ES-I3 (cell line): ENCODE measurements around the gene BSX.

Source experiments
- H3K36me3 ChIP-seq: 2 replicates; pipeline ENCODE4 v1.6.1; 2013; ENCODE audit warnings: mild to moderate bottlenecking, low read length, control low read depth, moderate library complexity; ENCODE audit not compliant: insufficient read depth
- H3K4me1 ChIP-seq: 2 replicates; pipeline ENCODE4 v1.6.1; 2013; ENCODE audit warnings: mild to moderate bottlenecking, control low read depth, low read length; ENCODE audit not compliant: insufficient read depth
- H3K9ac ChIP-seq: 2 replicates; pipeline ENCODE4 v1.6.1; 2013; ENCODE audit warnings: low read depth, mild to moderate bottlenecking, low read length, moderate library complexity
- H3K9me3 ChIP-seq: 2 replicates; pipeline ENCODE4 v1.6.1; 2013; ENCODE audit warnings: mild to moderate bottlenecking, low read length, moderate library complexity; ENCODE audit not compliant: control insufficient read depth, insufficient read depth

Gene BSX

GRCh38 chr11:122979103-122979814, 2.4 kb downstream of the BSX start:
- H3K9ac ChIP-seq: peak overlapping the region; percentile 45; the same call in 1 of the 2 replicates
- H3K4me1 ChIP-seq: peaks cover 4% of the 10 kb centered on the region; the same call in 1 of the 2 replicates
- no peaks in the 10 kb centered on the region for H3K9me3 ChIP-seq
- no peaks in the 10 kb centered on the region for H3K36me3 ChIP-seq

GRCh38 chr11:122978299-122978620, 3.4 kb downstream of the BSX start:
- H3K4me1 ChIP-seq: peaks cover 4% of the 10 kb centered on the region; the same call in 1 of the 2 replicates
- no peak overlapping the region for H3K9ac ChIP-seq
- H3K9me3 ChIP-seq: no peaks in the 10 kb centered on the region
- no peaks in the 10 kb centered on the region for H3K36me3 ChIP-seq

GRCh38 chr11:122977470-122978298, 4.0 kb downstream of the BSX start:
- Histone ChIP-seq H3K36me3 (no peaks in the 10 kb centered on the region), H3K4me1 (peaks cover 4% of the 10 kb centered on the region; the same call in 1 of the 2 replicates), H3K9me3 (no peaks in the 10 kb centered on the region), H3K9ac (peak overlapping the region; percentile 68)

- H3K9ac ChIP-seq: peak overlapping the region; percentile 68
- no peaks in the 10 kb centered on the region for H3K9me3 ChIP-seq
- H3K4me1 ChIP-seq: peaks cover 4% of the 10 kb centered on the region; the same call in 1 of the 2 replicates
- no peaks in the 10 kb centered on the region for H3K36me3 ChIP-seq
Measured at GRCh38 chr11:122976734-122977469, 4.7 kb downstream of the BSX start.

GRCh38 chr11:122976061-122976733, 5.4 kb downstream of the BSX start:
- Histone ChIP-seq H3K36me3 (no peaks in the 10 kb centered on the region), H3K9me3 (no peaks in the 10 kb centered on the region), H3K4me1 (peaks cover 4% of the 10 kb centered on the region; the same call in 1 of the 2 replicates), H3K9ac (peak overlapping the region; percentile 68; the same call in 1 of the 2 replicates)

GRCh38 chr11:122963961-122964360, 17.7 kb downstream of the BSX start:
- H3K9ac ChIP-seq: no peak overlapping the region
- no peaks in the 10 kb centered on the region for H3K4me1 ChIP-seq
- H3K9me3 ChIP-seq: no peaks in the 10 kb centered on the region

GRCh38 chr11:122954455-122954854, 27.2 kb downstream of the BSX start:
- Histone ChIP-seq H3K9me3 (no peaks in the 10 kb centered on the region), H3K36me3 (no peaks in the 10 kb centered on the region), H3K4me1 (no peaks in the 10 kb centered on the region), H3K9ac (no peak overlapping the region)

More at GRCh38 chr11:122963961-122964360, 17.7 kb downstream of the BSX start:
- H3K36me3 ChIP-seq: no peaks in the 10 kb centered on the region

- H3K9ac ChIP-seq: no peak overlapping the region
- H3K36me3 ChIP-seq: no peaks in the 10 kb centered on the region
- no peaks in the 10 kb centered on the region for H3K9me3 ChIP-seq
- H3K4me1 ChIP-seq: no peaks in the 10 kb centered on the region
Measured at GRCh38 chr11:122951211-122951610, 30.4 kb downstream of the BSX start.

- H3K9me3 ChIP-seq: no peaks in the 10 kb centered on the region
- no peaks in the 10 kb centered on the region for H3K36me3 ChIP-seq
- no peaks in the 10 kb centered on the region for H3K4me1 ChIP-seq
- no peak overlapping the region for H3K9ac ChIP-seq
Measured at GRCh38 chr11:122938557-122938956, 43.1 kb downstream of the BSX start.

- Histone ChIP-seq H3K9me3 (no peaks in the 10 kb centered on the region), H3K4me1 (no peaks in the 10 kb centered on the region), H3K9ac (no peak overlapping the region), H3K36me3 (no peaks in the 10 kb centered on the region)
Measured at GRCh38 chr11:122937983-122938382, 43.7 kb downstream of the BSX start.

GRCh38 chr11:122933416-122933815, 48.2 kb downstream of the BSX start:
- no peak overlapping the region for H3K9ac ChIP-seq
- H3K36me3 ChIP-seq: no peaks in the 10 kb centered on the region
- H3K4me1 ChIP-seq: no peaks in the 10 kb centered on the region
- no peaks in the 10 kb centered on the region for H3K9me3 ChIP-seq

- Histone ChIP-seq H3K9ac (no peak overlapping the region), H3K36me3 (no peaks in the 10 kb centered on the region), H3K4me1 (no peaks in the 10 kb centered on the region), H3K9me3 (no peaks in the 10 kb centered on the region)
Measured at GRCh38 chr11:122931510-122931909, 50.1 kb downstream of the BSX start.
